ENCODE data around the gene CPNE4.

GRCh38 chr3:131704098-131704497 is 330.7 kb downstream of the CPNE4 start:
- TF ChIP-seq POLR2A (IDR thresholded peaks at IDR 0.05; ENCODE audit: low read depth, low read length) = no peak
- no peak for TF ChIP-seq TAF1 (IDR thresholded peaks at IDR 0.05; ENCODE audit: low read depth, low read length)
- no peak for TF ChIP-seq POLR2AphosphoS5 (IDR thresholded peaks at IDR 0.05; ENCODE audit: low read depth, low read length)
- no peak for TF ChIP-seq POU2F2 (IDR thresholded peaks at IDR 0.05; ENCODE audit: low read depth, low read length)

Data from GM12891 (cell line).